Hematopoietic multipotent progenitor cell treated with erythropoietin and hydrocortisone succinate and interleukin-3 and kit ligand, for 15 days (in vitro differentiated cells): ENCODE measurements around the gene SGSH.
"Not testable (repeated sequence)": the region's sequence is repeated elsewhere in the genome, so short reads cannot be mapped to it uniquely, and the experiment has no call there.

Source experiments
- DNase-seq: peaks from one replicate; pipeline ENCODE4 v3.0.0-alpha.2; 2015; ENCODE audit warnings: low spot score

SGSH gene

GRCh38 chr17:80220054-80220735, at the start of gene SGSH, which contains the start of gene SLC26A11:
Gene SGSH (minus strand): TSS chr17:80220333. CDS start chr17:80220313, 20 bp downstream.
Gene SLC26A11 (plus strand): TSS chr17:80220427. CDS start chr17:80221561, 1,134 bp downstream.
- DNase-seq: no peak

GRCh38 chr17:80269405-80269807, 49.3 kb upstream of the SGSH start:
- DNase-seq: no peak

DNA sequence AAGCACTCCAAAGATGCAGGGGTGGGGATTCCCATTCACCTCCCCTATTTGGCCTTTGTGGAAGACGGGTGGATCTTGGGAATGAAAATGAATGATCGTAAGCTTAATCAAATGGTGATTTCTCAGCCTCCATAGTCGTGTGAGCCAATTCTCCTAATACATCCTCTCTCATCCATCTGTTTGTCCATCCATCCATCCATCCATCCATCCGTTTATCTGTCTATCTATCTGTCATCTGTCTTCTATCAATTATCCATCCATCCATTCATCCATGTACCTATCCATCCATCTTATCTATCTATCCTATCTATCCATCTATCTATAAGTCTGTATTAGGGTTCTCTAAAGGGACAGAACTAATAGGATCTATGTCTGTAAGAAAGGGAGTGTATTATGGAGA, 48.3 kb upstream of the SGSH start:
- DNase-seq: no peak

GRCh38 chr17:80267391-80267790, 47.3 kb upstream of the SGSH start:
- DNase-seq: no peak

GRCh38 chr17:80265205-80266068, 45.3 kb upstream of the SGSH start:
- no peak for DNase-seq

- no peak for DNase-seq
These were observed 44.3 kb upstream of the SGSH start for GRCh38 chr17:80264205-80265075.

DNA sequence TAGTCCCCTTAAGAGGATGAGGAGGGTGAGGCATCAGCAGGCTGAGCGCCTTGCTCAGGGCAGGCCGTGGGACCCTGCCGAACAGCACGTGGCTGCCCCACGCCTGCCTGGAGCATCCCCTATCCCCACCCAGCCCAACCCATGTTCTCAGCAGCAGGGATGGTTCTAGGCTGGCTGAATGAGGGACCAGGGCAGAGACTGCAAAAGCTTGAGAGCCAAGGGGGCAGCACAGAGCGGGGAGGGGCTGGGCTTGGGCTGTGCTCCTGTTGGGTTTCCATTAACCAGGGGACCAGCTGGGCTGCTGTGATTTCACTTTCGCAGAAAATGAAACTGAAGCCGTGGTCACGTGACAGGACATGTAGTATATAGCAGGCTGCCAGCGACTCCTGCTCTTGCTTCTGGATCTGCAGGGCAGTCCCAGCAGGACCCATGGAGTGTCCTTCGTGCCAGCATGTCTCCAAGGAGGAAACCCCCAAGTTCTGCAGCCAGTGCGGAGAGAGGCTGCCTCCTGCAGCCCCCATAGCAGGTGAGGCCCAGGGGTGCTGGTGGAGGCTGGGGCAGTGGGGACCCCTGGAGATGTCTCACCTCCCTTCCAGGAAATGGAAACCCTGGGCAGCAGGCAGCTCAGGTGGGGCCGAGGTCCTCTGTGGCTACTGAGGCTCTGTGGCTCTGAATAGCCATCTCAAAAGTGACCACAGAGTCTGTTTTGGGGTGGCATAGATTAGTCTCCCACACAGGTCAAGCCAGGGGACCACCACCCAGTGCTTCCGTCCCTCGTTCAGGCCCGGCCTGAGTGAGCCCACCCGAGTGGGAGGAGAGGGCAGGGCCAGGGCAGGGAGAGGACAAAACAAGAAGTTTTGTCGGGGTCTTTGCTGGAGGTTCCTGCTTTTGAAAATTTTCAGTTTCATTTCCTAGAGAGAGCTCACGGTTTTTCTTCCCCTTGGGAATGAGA, 43.4 kb upstream of the SGSH start:
- DNase-seq: peak; percentile 81

DNA sequence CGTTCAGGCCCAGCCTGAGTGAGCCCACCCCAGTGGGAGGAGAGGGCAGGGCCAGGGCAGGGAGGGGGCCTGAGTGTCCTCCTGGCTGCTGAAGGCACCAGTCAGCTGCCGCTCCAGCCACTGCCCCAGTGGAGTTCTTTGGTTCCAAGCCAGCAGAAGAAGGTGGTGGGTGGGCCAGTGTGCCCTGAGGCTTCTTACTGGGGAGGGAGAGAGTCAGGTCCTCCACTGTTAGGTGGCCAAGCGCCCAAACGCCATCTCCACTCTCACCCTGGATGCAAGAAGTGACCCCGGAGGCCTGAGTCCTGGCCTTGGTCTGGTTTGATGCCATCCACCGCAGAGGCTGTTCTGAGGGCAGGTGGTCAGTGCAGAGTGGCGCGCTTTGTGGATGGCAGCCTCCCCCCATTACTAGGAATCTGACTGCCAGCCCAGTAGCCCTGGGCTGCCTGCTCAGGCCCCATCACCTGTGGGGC, 42.7 kb upstream of the SGSH start:
- DNase-seq: no peak

DNA sequence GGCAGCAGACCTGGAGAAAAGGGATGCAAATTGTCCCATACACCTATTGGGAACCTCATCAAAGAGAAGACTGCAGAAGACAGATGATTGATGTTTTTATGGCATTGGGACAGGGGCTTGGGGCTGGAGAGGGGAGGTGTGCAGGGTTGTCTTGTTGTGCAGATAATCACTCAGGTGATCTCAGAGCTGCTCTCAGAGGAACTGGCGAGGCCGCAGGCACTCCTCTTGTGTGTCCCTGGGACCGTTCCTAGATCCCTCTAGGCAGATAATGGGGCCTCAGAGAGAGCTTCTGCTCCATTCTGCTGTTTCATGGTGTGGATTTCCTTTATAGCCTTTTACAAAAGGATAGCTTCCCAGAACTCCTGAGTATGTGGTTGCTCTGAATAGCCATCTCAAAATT, 42.2 kb upstream of the SGSH start:
- peak; percentile 21 for DNase-seq

GRCh38 chr17:80261895-80262279, 41.8 kb upstream of the SGSH start:
- no peak for DNase-seq

DNA sequence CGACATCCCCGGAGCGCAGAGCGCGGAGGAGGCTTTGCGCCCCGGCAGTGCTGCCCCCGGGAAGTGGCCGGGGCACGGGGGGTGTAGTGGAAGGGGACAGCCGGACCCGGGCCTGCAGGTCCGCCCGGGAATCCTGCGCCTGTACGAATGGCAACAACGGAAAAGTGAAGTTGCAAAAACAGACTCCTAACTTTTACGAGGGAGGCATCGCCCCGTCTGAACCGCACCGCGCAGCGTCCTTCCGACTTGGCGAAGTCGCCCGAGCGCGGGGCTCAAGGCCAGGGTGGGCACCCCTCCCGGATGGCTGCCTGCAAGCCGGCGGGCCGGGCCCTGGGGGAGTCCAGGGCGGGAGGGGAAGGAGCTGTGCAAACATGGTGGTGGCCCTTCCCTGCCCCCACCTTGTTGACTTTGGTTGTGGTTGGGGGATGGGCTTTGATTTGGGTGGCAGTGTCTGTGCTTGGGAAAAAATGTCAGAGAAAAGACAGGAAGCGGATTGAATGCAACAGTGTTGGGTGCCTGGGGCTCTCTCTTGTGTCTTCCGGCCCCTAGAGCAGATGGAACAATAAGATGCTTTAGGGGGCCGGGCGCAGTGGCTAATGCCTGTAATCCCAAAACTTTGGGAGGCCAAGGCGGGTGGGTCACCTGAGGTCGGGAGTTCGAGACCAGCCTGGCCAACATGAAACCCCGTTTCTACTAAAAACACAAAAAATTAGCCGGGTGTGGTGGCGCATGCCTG, 41.2 kb upstream of the SGSH start:
- DNase-seq: peak; percentile 44

GRCh38 chr17:80260791-80261158, 40.6 kb upstream of the SGSH start, which contains the start of gene RNF213:
Gene RNF213 (plus strand): TSS chr17:80260852. CDS start chr17:80263682, 2,830 bp downstream.
- DNase-seq: peak; percentile 64

GRCh38 chr17:80260069-80260535, 40.0 kb upstream of the SGSH start:
- DNase-seq: peak; percentile 72

- DNase-seq: peak; percentile 47
These were observed 39.4 kb upstream of the SGSH start for GRCh38 chr17:80259457-80260068.

GRCh38 chr17:80258296-80258695, 38.2 kb upstream of the SGSH start:
- DNase-seq: not testable (repeated sequence)

GRCh38 chr17:80257716-80258213, 37.6 kb upstream of the SGSH start:
- peak; percentile 55 for DNase-seq

GRCh38 chr17:80256034-80256350, 35.9 kb upstream of the SGSH start:
- no peak for DNase-seq

GRCh38 chr17:80254396-80255251, 34.5 kb upstream of the SGSH start:
- DNase-seq: peak; percentile 97
